Measurements from ENCODE around the gene NAA40. TPM values are rescaled to one million over a fixed set of nuclear protein-coding genes. Genes with fewer than 3 reads are reported as not detected.
A peak's percentile ranks its signal among the peaks of the same experiment; 100 is the strongest.

Gene NAA40
- total and polyA plus RNA-seq, 2 of the 13 experiments (the other 11 are each of a cell fraction or from before 2014, with no cell fraction given), result 11.1 to 17.9 TPM

DNA sequence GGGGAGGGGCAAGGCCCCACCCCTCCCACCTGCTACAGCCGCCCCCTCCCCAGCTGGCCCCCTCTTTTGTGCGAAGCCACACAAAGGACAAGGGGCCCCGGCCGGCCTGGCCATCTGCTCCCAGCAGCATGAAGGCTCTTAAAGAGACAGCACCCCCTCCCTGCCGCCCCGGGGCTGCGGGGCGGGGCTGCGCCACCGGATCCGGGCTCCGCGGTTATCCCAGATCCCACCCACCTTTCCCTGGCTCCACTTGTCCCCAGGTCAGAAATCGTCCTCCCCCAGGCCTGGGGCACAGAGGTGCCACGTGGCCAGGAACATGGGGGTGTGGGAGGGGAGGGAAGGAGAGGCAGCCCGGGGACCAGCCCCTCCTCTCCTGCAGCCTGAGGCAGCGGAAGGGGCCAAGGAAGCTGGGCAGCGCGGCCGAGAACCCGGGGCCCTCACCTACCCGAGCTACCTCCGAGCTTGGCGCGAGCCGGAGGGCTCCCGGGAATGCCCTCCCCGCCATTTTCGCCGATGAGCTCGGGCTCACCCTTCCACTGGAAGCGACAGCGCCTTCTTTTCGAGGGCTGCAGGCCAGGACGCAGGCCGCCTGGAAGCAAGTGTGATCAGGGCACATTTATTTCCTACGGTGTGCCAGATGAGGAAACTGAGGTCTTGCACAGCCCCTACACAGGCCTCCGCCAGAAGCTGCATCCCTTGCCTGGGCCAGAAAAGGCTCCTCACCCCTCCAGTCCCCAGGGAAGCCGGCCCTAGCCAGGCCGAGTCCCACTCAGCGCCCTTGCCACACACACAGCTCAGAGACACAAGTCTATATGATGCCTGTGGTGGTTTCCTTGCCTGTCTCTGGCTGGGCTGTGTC lies 19.3 kb upstream of the NAA40 start (continued):
- no peak for TF ChIP-seq TRIM22 (IDR thresholded peaks at IDR 0.05)
- TF ChIP-seq ZNF605 (CRISPR knock-in tag; IDR thresholded peaks at IDR 0.05), result no peak
- no peak for TF ChIP-seq ZBTB7A (CRISPR knock-in tag; IDR thresholded peaks at IDR 0.05)
- TF ChIP-seq RXRB (CRISPR knock-in tag; IDR thresholded peaks at IDR 0.05; ENCODE audit: borderline replicate concordance), result peak; percentile 50; the same call in 1 of the 2 replicates
- no peak for TF ChIP-seq KDM5A (IDR thresholded peaks at IDR 0.05; ENCODE audit: borderline replicate concordance, low read length)
- TF ChIP-seq HOMEZ (CRISPR knock-in tag; IDR thresholded peaks at IDR 0.05; ENCODE audit: low read depth), result 0 out of 2 replicates have a peak, but pooled peaks have one; percentile 23
- TF ChIP-seq LCORL (IDR thresholded peaks at IDR 0.05), result no peak
- peak; percentile 65 for TF ChIP-seq LCORL (CRISPR knock-in tag; IDR thresholded peaks at IDR 0.05)
- TF ChIP-seq CSRNP2 (CRISPR knock-in tag; conservative IDR thresholded peaks at IDR 0.05; ENCODE audit: low read depth), result no peak
- no peak for TF ChIP-seq ZFP36L2 (CRISPR knock-in tag; IDR thresholded peaks at IDR 0.05)
- no peak for TF ChIP-seq ZNF615 (CRISPR knock-in tag; IDR thresholded peaks at IDR 0.05; ENCODE audit: borderline replicate concordance)
- TF ChIP-seq, protein P1, sequence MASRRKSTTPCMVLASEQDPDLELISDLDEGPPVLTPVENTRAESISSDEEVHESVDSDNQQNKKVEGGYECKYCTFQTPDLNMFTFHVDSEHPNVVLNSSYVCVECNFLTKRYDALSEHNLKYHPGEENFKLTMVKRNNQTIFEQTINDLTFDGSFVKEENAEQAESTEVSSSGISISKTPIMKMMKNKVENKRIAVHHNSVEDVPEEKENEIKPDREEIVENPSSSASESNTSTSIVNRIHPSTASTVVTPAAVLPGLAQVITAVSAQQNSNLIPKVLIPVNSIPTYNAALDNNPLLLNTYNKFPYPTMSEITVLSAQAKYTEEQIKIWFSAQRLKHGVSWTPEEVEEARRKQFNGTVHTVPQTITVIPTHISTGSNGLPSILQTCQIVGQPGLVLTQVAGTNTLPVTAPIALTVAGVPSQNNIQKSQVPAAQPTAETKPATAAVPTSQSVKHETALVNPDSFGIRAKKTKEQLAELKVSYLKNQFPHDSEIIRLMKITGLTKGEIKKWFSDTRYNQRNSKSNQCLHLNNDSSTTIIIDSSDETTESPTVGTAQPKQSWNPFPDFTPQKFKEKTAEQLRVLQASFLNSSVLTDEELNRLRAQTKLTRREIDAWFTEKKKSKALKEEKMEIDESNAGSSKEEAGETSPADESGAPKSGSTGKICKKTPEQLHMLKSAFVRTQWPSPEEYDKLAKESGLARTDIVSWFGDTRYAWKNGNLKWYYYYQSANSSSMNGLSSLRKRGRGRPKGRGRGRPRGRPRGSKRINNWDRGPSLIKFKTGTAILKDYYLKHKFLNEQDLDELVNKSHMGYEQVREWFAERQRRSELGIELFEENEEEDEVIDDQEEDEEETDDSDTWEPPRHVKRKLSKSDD (CRISPR knock-in tag; IDR thresholded peaks at IDR 0.05; ENCODE audit: low read depth), result no peak
- TF ChIP-seq TOPORS (CRISPR knock-in tag; IDR thresholded peaks at IDR 0.05), result no peak
- TF ChIP-seq SP140L (CRISPR knock-in tag; IDR thresholded peaks at IDR 0.05; ENCODE audit: borderline replicate concordance), result no peak
- TF ChIP-seq ZNF883 (CRISPR knock-in tag; IDR thresholded peaks at IDR 0.05; ENCODE audit: not compliant biosample characterization), result peak; percentile 7
- no peak for TF ChIP-seq ZNF761 (CRISPR knock-in tag; conservative IDR thresholded peaks at IDR 0.05)
- TF ChIP-seq PAF1 (CRISPR knock-in tag; IDR thresholded peaks at IDR 0.05), result no peak
- no peak for TF ChIP-seq ISL2 (CRISPR knock-in tag; IDR thresholded peaks at IDR 0.05)
- peak; percentile 78; the same call in 1 of the 2 replicates for TF ChIP-seq ZFP41 (CRISPR knock-in tag; IDR thresholded peaks at IDR 0.05; ENCODE audit: borderline replicate concordance)
- TF ChIP-seq DNMT3B (CRISPR knock-in tag; conservative IDR thresholded peaks at IDR 0.05), result no peak
- TF ChIP-seq PHF21A (CRISPR knock-in tag; IDR thresholded peaks at IDR 0.05), result no peak
- no peak for TF ChIP-seq ATF3 (CRISPR knock-in tag; IDR thresholded peaks at IDR 0.05)
- TF ChIP-seq ZNF674 (CRISPR knock-in tag; IDR thresholded peaks at IDR 0.05; ENCODE audit: low read depth), result 0 out of 2 replicates have a peak, but pooled peaks have one; percentile 64
